Activated T-cell treated with anti-CD3 and anti-CD28 coated beads, Interleukin-2, amount 50 U/mL, for 72 hours (primary cell): ENCODE data around the gene TENT5C. TPM values are rescaled to one million over a fixed set of nuclear protein-coding genes. Genes with fewer than 3 reads are reported as not detected.

Experiments used
- ATAC-seq, 2 donors: fragments of 150-1000 bp; cut with Tn5 transposase; replicated peaks in 1 of 2; 2 replicates each; pipeline ENCODE4 v1.10.0; 2021; ENCODE audit warnings: moderate library complexity in 2 of 2, mild to moderate bottlenecking in 1 of 2
- DNase-seq, 2 donors: peaks; one replicate each; pipeline ENCODE4 v3.0.0; 2021 to 2022; ENCODE audit warnings: mixed read lengths in 1 of 2
- H3K27ac Mint-ChIP-seq: one replicate; pipeline ENCODE4 v1.8.0; 2022; ENCODE audit warnings: mild to moderate bottlenecking, moderate library complexity, mixed read lengths
- H3K27me3 Mint-ChIP-seq: one replicate; pipeline ENCODE4 v1.8.0; 2022; ENCODE audit warnings: low read depth, mixed read lengths
- H3K36me3 Mint-ChIP-seq, 2 donors: one replicate each; pipeline ENCODE4 v1.8.0; 2022; ENCODE audit warnings: mixed read lengths in 2 of 2, mild to moderate bottlenecking in 1 of 2; ENCODE audit not compliant: insufficient read depth in 2 of 2
- H3K4me1 Mint-ChIP-seq: one replicate; pipeline ENCODE4 v1.8.0; 2022; ENCODE audit warnings: low read depth, mixed read lengths
- H3K4me3 Mint-ChIP-seq, 2 donors: one replicate each; pipeline ENCODE4 v1.8.0; 2022; ENCODE audit warnings: mild to moderate bottlenecking in 2 of 2, mixed read lengths in 2 of 2, moderate library complexity in 2 of 2
- H3K9me3 Mint-ChIP-seq, 2 donors: one replicate each; pipeline ENCODE4 v1.8.0; 2022; ENCODE audit warnings: mixed read lengths in 2 of 2
- total RNA-seq, 2 donors: library from RNA; stranded (reverse); gene quantifications; one replicate each; pipeline ENCODE4 v1.2.3, GENCODE V29; 2022

Gene TENT5C
- total RNA-seq, 2 donors from 2014 or later = 22.5 to 36.3 TPM

DNA sequence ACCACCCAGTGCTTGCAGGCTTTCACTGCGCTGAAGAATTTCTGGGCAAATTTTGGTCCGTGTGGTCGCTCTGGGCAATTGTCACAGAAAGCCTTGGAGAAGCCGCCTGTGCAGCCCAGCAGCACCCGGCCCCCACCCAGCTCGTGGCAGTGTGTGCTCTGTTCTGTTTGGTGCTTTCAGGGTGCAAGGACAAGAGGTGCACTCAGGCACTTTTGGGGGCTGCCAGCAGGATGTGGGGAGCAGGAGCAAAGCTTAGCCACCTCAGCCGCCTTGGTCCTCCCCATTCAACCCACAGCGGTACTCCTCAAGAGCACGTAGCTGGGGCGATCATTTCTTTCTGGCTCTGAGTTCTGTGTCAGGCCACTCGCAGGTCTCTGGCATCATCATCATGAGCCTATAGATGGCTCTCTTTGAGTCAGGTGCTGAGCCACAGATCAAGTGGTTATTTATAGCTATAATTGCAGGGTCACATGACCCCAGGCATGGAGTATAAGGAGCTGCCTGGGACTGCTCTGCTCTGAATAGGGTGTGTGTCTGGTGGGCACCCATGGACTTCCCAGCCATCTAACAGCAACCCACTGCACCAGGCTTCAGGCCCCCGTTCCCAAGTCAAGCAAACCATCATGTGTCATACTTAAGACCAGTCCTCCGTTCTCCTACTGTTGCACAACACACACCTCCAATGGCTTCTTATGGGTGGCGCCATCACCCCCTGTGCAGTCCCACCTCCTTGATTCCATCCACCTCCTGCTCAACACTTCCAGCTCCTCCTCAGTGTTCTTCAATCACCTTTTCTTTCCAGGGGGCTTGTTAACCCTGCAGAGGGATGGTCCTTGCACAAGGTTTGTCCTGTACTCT lies 18.1 kb upstream of the TENT5C start:
- H3K36me3 Mint-ChIP-seq = no peaks in the 10 kb centered on the region
- no peaks in the 10 kb centered on the region for H3K27me3 Mint-ChIP-seq
- no peak overlapping the region for H3K27ac Mint-ChIP-seq
- H3K9me3 Mint-ChIP-seq = peaks cover 0 to 2% of the 10 kb centered on the region in 2 donors
- no peak overlapping the region for H3K4me3 Mint-ChIP-seq
- no peaks in the 10 kb centered on the region for H3K4me1 Mint-ChIP-seq
- DNase-seq (no peak), ATAC-seq (no peak)

DNA sequence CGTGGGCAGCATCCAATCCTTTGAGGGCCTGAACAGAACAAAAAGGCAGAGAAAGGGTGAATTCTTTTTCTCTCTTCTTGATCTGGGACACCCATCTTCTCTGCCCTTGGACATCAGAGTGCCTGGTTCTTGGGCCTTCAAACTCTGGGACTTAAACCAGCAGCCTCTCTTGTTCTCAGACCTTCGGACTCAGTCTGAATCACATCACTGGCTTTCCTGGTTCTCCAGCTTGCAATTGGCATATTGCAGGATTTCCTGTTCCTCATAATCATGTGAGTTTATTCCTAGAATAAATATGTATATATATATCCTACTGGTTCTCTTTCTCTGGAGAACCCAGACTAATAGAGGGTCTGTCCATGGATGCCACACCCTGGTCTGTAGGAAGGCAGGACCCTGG lies 16.3 kb upstream of the TENT5C start:
- H3K9me3 Mint-ChIP-seq = no peaks in the 10 kb centered on the region
- no peak for ATAC-seq
- H3K27ac Mint-ChIP-seq = no peak overlapping the region
- no peaks in the 10 kb centered on the region for H3K36me3 Mint-ChIP-seq
- H3K4me3 Mint-ChIP-seq = no peak overlapping the region
- no peak for DNase-seq
- H3K27me3 Mint-ChIP-seq = no peaks in the 10 kb centered on the region
- no peaks in the 10 kb centered on the region for H3K4me1 Mint-ChIP-seq

DNA sequence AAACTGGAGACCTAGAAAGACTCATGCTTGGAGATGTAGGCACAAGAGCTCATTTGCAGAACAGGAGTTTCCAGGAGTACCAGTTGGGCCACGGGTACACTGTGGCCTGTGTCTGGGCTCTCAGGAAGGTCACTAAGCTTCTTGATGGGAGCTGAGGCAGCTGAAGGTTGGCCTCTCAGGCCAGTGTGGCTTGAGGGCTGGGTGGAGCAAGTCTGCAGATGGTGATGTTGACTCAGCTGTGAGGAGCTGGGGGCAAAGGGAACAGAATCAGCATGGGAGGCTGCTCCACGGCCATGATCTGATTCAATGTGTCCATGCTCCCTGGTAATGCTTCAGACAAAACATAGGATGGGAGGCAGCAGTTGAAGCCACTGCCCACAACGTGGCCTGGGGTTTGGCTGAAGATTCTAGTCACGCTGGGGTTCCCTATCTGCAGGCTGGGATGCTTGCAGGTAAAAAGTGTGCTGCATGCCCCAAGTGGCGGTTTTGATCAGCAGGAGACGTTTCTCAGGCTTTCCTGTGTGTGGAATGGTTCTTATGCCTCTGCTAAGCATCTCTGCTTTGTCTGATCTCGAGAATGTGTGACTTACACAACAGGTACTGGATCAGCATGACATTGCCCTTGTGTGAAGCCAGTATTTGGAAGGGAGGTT lies 15.4 kb upstream of the TENT5C start:
- Mint-ChIP-seq H3K4me1 (no peaks in the 10 kb centered on the region), H3K9me3 (no peaks in the 10 kb centered on the region), H3K36me3 (no peaks in the 10 kb centered on the region), H3K27ac (no peak overlapping the region), H3K27me3 (no peaks in the 10 kb centered on the region), H3K4me3 (no peak overlapping the region)
- no peak for DNase-seq
- no peak for ATAC-seq

DNA sequence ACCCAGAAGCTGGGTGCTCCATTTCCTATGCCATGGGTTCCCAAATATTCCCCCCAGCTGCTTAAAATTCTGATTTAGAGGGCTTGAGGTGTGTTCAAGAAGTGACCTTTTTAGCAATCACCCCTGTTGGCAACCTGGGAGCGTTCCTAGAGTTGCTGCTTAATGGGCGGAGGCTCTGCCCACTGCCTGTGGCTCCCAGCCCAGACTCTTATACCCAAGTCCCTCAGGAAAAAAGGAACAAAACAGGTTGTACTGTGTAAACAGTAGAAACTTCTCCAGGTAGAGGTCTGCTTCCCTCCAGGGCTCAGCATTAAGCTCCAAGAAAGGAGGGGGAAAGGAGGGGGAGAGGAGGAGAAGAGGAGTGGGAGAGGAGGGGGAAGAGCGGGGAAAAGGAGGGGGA lies 14.6 kb upstream of the TENT5C start:
- H3K27ac Mint-ChIP-seq = no peak overlapping the region
- no peaks in the 10 kb centered on the region for H3K27me3 Mint-ChIP-seq
- H3K4me1 Mint-ChIP-seq = no peaks in the 10 kb centered on the region
- ATAC-seq (no peak), DNase-seq (no peak)
- no peaks in the 10 kb centered on the region for H3K9me3 Mint-ChIP-seq
- no peak overlapping the region for H3K4me3 Mint-ChIP-seq
- H3K36me3 Mint-ChIP-seq = no peaks in the 10 kb centered on the region

DNA sequence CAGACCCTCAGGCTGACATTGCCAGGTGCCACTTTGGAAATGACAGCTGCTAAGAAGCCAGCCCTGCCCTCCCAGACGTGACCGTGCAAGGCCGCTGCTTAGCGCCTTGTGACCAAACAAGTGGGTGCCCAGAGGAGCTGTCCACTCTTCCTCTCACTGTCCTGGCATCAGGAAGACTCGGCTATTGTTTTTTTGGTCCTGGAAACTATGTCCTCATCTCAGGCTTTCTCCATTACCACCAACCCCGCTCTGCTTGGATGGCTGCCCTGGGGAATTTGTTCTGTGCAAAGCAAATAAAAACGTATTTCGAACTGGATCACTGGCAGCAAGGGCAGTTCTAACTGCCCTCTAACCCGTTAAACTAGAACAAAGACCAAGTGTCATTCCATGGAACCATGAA lies 13.7 kb upstream of the TENT5C start:
- ATAC-seq (no peak), DNase-seq (no peak)
- Mint-ChIP-seq H3K27ac (no peak overlapping the region), H3K4me3 (no peak overlapping the region), H3K27me3 (no peaks in the 10 kb centered on the region), H3K4me1 (no peaks in the 10 kb centered on the region), H3K9me3 (no peaks in the 10 kb centered on the region), H3K36me3 (no peaks in the 10 kb centered on the region)

DNA sequence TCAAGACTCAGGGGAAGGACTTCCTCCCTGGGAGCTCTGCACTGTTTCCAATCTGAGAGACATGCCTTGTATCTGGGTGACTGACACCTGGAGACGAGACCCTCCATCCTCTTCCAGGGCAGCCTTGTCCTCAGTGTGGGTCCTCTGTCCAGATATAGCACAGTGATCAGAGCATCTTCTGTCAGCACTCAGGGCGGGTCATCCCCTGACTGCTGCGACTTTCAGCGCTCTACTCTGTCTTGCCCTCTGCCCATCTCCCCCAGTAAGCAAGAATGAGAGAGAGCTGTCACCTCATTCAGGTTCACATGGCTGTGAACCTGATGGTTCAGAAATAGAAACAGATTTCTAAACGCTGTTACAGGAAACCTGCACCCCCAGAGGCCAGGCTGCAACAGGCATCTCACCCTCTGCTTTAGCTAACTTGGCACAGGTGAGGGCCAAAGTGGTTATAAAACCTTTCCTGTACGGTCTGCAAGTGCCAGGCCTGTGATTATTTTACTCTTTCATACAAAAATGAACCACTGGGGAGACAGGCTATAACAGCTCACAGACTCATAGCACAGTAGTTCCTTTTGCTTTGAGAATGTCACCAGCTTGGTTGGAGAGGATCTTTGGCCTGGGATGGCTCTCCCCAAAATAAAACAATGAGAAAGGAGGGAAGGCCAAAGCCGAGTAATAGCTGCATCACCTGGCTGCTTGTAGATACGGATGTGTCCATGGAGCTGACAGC lies 11.4 kb upstream of the TENT5C start:
- DNase-seq = no peak
- H3K4me1 Mint-ChIP-seq = no peaks in the 10 kb centered on the region
- no peaks in the 10 kb centered on the region for H3K36me3 Mint-ChIP-seq
- H3K27ac Mint-ChIP-seq = no peak overlapping the region
- no peak overlapping the region for H3K4me3 Mint-ChIP-seq
- peaks cover 13% of the 10 kb centered on the region for H3K27me3 Mint-ChIP-seq
- no peak for ATAC-seq
- no peaks in the 10 kb centered on the region for H3K9me3 Mint-ChIP-seq

DNA sequence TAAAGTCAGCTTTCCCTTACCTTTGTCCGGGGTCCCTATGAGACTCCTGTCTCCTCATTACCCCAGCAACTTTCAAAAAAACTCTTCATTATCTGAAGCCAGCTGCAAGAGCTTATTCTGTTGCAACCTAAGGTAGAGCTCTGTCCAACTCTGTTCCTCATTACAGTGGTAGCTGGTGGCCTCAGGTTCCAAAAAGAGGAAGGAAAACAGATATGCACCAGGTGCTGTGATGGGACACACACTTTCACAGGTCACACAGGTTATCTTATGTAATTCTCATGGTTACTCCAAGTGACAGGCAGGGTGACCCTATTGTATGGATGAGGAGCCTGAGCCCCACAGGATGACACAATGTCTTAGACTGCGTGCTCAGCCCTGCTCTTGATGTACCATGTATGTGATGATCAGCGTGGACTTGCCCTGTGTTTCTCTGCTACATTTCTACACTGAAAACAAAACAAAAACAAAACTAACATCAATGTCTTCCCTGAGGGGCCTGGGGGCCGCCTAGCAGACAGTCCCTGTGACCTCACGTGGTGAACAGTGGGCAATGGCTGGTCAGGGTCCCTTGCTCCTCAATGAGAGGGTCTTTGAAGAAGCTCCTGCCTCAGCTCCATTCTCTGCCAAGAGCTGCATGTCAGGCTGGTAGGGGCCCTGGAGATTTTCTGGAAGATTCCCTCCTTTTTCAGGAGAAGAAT lies 9.7 kb upstream of the TENT5C start:
- ATAC-seq (no peak), DNase-seq (no peak)
- Mint-ChIP-seq H3K36me3 (no peaks in the 10 kb centered on the region), H3K27ac (no peak overlapping the region), H3K27me3 (peaks cover 13% of the 10 kb centered on the region), H3K4me3 (no peak overlapping the region), H3K4me1 (no peaks in the 10 kb centered on the region), H3K9me3 (no peaks in the 10 kb centered on the region)

DNA sequence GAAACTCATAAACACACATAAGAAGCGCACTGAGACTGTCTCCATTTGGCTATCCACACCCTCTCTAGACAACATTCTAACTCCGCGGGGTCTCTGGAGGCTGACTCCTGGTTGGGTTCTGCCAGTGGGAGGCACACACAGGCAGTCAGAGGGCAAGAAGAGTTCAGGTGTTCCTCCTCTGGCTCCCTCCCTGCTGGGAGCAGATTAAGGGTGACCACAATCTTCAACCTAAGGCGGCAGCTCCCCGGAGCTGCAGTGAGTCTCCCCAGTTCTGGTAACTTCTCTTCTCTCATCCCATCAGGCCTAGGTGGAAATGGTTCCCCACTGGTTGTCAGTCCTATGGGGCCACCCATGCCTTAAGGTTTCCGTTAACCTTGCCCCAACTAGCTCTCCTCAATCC lies 7.4 kb upstream of the TENT5C start:
- H3K36me3 Mint-ChIP-seq = no peaks in the 10 kb centered on the region
- no peak overlapping the region for H3K4me3 Mint-ChIP-seq
- ATAC-seq (no peak), DNase-seq (no peak)
- H3K9me3 Mint-ChIP-seq = no peaks in the 10 kb centered on the region
- no peaks in the 10 kb centered on the region for H3K4me1 Mint-ChIP-seq
- peaks cover 18% of the 10 kb centered on the region for H3K27me3 Mint-ChIP-seq
- H3K27ac Mint-ChIP-seq = no peak overlapping the region

DNA sequence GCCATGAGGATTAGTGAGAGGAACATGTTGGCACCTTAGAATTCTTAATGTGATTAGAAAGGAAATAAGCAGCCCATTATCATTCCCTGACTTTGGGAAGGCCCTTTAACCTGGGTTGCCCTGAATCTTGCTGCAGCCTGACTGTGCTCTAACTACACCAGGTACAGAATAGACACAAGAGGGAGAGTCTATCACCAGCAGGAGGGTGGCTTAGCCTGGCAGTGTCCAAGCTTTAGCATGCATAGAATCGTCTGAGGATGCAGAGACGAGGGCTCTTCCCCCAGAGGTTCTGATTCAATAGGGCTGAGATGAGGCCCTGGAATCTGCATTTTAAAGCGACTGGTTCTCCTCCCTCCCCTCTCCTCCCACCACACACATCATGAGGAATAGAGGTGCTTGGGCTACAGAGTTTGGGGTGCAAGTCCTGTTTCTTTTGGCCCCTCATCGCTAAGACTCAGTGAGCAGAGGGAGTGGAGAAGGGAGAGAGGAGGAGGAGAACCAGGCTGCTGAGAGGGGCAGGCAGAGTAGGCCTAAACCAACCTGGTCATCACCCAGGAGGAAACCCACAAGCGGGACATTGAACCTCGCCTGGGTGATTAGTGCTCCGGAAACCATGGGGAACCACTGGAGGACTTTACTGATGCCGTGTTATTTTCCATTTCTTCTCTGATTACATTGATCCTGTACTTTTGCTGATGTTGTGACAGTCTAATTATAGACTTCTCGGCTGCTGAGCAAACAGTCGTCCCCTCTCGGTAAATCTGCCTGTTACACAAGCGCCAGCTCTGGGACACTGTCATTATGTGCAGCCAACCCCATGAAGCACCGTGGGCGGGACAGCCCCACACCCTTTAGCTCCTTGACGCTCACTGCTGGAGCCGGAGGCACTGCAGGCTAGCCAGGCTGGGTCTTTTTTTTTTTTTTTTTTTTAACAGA lies 6.3 kb upstream of the TENT5C start:
- H3K4me3 Mint-ChIP-seq = no peak overlapping the region
- no peaks in the 10 kb centered on the region for H3K9me3 Mint-ChIP-seq
- ATAC-seq (no peak), DNase-seq (no peak)
- no peaks in the 10 kb centered on the region for H3K36me3 Mint-ChIP-seq
- H3K27me3 Mint-ChIP-seq = peaks cover 18% of the 10 kb centered on the region
- no peak overlapping the region for H3K27ac Mint-ChIP-seq
- H3K4me1 Mint-ChIP-seq = peaks cover 2% of the 10 kb centered on the region

DNA sequence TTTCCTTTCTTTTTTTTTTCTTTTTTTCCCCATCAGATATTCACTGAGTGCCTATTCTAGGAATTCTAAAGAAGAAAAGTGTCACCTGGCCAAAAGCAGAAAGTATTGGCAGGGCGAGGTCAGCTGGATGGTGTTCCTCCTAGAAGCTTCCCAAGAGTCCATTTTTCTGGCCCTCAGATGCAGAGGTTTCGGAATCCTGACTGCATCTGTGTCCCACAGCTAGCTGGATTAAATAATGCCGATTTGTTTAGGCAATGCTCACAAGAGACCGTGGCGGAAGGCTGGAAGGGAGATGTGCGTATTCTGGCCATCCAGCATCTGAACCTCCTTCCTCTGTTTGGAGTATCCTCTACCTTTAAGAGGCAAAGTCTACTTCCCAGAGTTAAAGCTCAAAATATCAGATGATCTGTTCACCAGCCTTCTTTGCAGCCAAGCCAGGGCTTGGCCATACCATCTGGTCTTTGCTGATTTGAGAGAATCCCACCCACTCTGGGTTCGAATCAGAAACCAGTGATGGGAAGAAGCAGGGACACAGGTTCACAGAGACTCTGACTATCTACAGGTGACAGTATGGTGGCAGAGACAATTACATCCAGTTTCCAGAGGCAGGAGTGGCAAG lies 5.4 kb upstream of the TENT5C start:
- H3K9me3 Mint-ChIP-seq = no peaks in the 10 kb centered on the region
- H3K4me3 Mint-ChIP-seq = no peak overlapping the region
- H3K27me3 Mint-ChIP-seq = peaks cover 18% of the 10 kb centered on the region
- no peak for DNase-seq
- no peaks in the 10 kb centered on the region for H3K36me3 Mint-ChIP-seq
- ATAC-seq = no peak
- no peak overlapping the region for H3K27ac Mint-ChIP-seq
- H3K4me1 Mint-ChIP-seq = peaks cover 11% of the 10 kb centered on the region

DNA sequence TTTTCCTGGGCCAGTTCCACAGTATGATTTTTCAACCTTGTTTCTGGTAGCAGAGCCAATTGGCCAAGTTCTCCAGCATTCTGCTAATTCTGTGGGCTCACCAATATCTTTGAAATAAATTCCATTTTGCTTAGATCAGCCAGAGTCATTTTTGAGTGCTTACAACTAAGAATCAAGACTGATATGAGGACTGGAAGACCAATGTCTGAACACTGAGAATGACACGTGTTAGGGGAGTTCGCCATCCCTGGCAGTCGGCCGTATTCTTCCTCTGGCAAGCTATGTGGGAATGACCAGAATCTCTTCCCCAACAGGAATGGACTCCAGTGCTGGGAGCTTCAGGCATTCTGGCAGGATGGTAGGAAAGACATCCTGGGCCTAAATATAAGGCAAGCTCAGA lies 4.9 kb upstream of the TENT5C start:
- no peak overlapping the region for H3K4me3 Mint-ChIP-seq

DNA sequence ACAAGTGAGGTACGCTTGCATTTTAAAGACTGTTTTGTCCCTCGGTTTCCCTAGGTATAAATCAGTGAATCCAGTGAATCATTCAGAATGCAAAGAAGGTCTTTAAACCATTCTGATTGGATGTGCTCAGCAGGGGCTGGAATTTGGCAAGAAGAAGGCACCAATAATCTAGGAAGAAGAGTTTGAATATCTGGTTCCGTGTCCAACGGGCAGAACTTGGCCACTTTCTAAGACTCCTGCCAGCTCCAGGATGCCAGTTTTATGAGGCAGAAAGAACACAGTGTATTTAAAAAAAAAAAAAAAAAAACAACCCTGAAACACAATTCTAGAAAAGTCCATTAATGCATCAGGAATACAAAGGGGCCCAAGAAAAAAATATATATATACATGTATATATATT lies 3.0 kb upstream of the TENT5C start:
- no peak for ATAC-seq
- peaks cover 21% of the 10 kb centered on the region for H3K4me1 Mint-ChIP-seq
- H3K27me3 Mint-ChIP-seq = peaks cover 18% of the 10 kb centered on the region
- no peak overlapping the region for H3K27ac Mint-ChIP-seq
- no peak for DNase-seq
- H3K36me3 Mint-ChIP-seq = peaks cover 2 to 4% of the 10 kb centered on the region in 2 donors
- H3K4me3 Mint-ChIP-seq = no peak overlapping the region
- no peaks in the 10 kb centered on the region for H3K9me3 Mint-ChIP-seq

More for the DNA sequence above, 4.9 kb upstream of the TENT5C start:
- H3K9me3 Mint-ChIP-seq = no peaks in the 10 kb centered on the region
- no peak for DNase-seq
- no peak for ATAC-seq
- peaks cover 18% of the 10 kb centered on the region for H3K27me3 Mint-ChIP-seq
- no peaks in the 10 kb centered on the region for H3K36me3 Mint-ChIP-seq
- H3K27ac Mint-ChIP-seq = no peak overlapping the region
- H3K4me1 Mint-ChIP-seq = peaks cover 13% of the 10 kb centered on the region
